Esophagus (tissue), 2 donors: ENCODE results near the gene FOXN4. TPM values are rescaled to one million over a fixed set of nuclear protein-coding genes. Genes with fewer than 3 reads are reported as not detected.
"Not testable (repeated sequence)": the region's sequence is repeated elsewhere in the genome, so short reads cannot be mapped to it uniquely, and the experiment has no call there.

Source experiments
- H3K27ac ChIP-seq, 2 donors: one replicate each; pipeline ENCODE4 v1.5.1; 2013; ENCODE audit warnings: low read depth in 2 of 2, mild to moderate bottlenecking in 2 of 2, inconsistent platforms in 1 of 2, low read length in 1 of 2, moderate library complexity in 1 of 2
- H3K27me3 ChIP-seq, 2 donors: one replicate each; pipeline ENCODE4 v1.6.1; 2013; ENCODE audit warnings: low read length in 2 of 2, control low read depth in 1 of 2, mild to moderate bottlenecking in 1 of 2; ENCODE audit not compliant: insufficient read depth in 2 of 2, control insufficient read depth in 1 of 2
- H3K36me3 ChIP-seq, 2 donors: one replicate each; pipeline ENCODE4 v1.6.1; 2013; ENCODE audit warnings: low read length in 1 of 2; ENCODE audit not compliant: control insufficient read depth in 2 of 2, insufficient read depth in 2 of 2
- H3K4me1 ChIP-seq, 2 donors: one replicate each; pipeline ENCODE4 v1.6.1; 2013; ENCODE audit warnings: low read length in 1 of 2; ENCODE audit not compliant: control insufficient read depth in 2 of 2, insufficient read depth in 2 of 2
- H3K4me3 ChIP-seq, 2 donors: one replicate each; pipeline ENCODE4 v1.5.1; 2013; ENCODE audit warnings: low read length in 2 of 2, mild to moderate bottlenecking in 2 of 2, low read depth in 1 of 2, moderate library complexity in 1 of 2
- H3K9me3 ChIP-seq, 2 donors: one replicate each; pipeline ENCODE4 v1.6.1; 2013; ENCODE audit warnings: mild to moderate bottlenecking in 2 of 2, low read depth in 1 of 2, low read length in 1 of 2, moderate library complexity in 1 of 2; ENCODE audit not compliant: control insufficient read depth in 2 of 2, insufficient read depth in 1 of 2
- WGBS, 2 donors: extraction: QIAGEN DNeasy Blood & Tissue Kit; methylation state at CpG; one replicate each; pipeline ENCODE4 v1.1.7; 2013; 5-methylcytosine and 5-hydroxymethylcytosine counted together
- polyA plus RNA-seq, 2 donors: library from polyadenylated mRNA; stranded (reverse); fragments of 200-250 nt; gene quantifications; one replicate each; pipeline ENCODE4 v1.2.3, GENCODE V29; 2013
- donor health status: healthy with polysubstance abuse.
- donor health status: Bipolar disorder and iron deficiency.

Gene FOXN4
- polyA plus RNA-seq, 2 donors: not detected

DNA sequence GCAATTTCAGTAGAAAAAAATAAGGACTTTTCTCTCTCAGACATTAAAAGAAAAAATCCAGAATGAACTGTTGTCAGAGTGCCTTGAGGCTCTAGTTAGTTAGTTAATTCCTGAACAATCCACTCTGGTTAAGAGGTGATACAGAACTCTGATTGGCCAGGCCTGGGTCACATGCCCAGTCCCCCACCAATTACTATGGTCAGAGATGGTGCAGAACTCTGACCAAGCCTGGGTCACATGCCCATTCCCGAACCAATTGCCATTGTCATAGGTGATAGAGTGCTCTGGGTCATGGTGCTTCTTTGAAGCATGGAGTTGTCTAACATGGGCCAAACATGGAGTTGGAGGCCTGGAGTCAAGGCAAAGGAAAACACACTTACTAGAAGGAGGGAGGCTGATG lies 27.5 kb upstream of the FOXN4 start:
- H3K9me3 ChIP-seq: no peaks in the 10 kb centered on the region
- no peaks in the 10 kb centered on the region for H3K27me3 ChIP-seq
- no peak overlapping the region for H3K4me3 ChIP-seq
- H3K36me3 ChIP-seq: no peaks in the 10 kb centered on the region
- WGBS, 2 donors: 84 to 85% methylated on average over 1 of the region's 1 CpG
- no peak overlapping the region for H3K27ac ChIP-seq
- no peaks in the 10 kb centered on the region for H3K4me1 ChIP-seq

DNA sequence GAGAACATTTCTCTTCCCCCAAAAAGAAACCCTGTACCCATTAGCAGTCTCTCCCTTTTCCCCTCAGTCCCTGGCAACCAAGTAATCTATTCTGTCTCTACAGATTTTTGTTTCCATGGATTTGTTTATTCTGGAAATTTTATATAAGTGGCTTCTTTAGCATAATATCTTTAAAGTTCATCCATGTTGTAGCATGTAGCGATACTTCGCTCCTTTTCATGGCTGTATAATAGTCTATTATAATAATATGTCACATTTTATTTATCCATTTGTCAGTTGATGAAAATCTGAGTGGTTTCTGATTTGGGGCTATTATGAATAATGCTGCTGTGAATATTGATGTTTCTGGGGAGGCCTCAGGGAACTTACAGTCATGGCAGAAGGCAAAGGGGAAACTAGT lies 25.8 kb upstream of the FOXN4 start:
- 91 to 97% methylated on average over 2 of the region's 2 CpGs for WGBS, 2 donors
- Histone ChIP-seq H3K36me3 (no peaks in the 10 kb centered on the region), H3K27me3 (no peaks in the 10 kb centered on the region), H3K27ac (no peak overlapping the region), H3K4me3 (no peak overlapping the region), H3K9me3 (no peaks in the 10 kb centered on the region), H3K4me1 (no peaks in the 10 kb centered on the region)

- Histone ChIP-seq H3K9me3 (no peaks in the 10 kb centered on the region), H3K36me3 (no peaks in the 10 kb centered on the region), H3K27me3 (no peaks in the 10 kb centered on the region), H3K4me1 (no peaks in the 10 kb centered on the region), H3K4me3 (no peak overlapping the region), H3K27ac (no peak overlapping the region)
- WGBS, 2 donors: 54 to 59% methylated on average over 7 of the region's 7 CpGs
Observed at GRCh38 chr12:109331301-109331952, 22.3 kb upstream of the FOXN4 start.

DNA sequence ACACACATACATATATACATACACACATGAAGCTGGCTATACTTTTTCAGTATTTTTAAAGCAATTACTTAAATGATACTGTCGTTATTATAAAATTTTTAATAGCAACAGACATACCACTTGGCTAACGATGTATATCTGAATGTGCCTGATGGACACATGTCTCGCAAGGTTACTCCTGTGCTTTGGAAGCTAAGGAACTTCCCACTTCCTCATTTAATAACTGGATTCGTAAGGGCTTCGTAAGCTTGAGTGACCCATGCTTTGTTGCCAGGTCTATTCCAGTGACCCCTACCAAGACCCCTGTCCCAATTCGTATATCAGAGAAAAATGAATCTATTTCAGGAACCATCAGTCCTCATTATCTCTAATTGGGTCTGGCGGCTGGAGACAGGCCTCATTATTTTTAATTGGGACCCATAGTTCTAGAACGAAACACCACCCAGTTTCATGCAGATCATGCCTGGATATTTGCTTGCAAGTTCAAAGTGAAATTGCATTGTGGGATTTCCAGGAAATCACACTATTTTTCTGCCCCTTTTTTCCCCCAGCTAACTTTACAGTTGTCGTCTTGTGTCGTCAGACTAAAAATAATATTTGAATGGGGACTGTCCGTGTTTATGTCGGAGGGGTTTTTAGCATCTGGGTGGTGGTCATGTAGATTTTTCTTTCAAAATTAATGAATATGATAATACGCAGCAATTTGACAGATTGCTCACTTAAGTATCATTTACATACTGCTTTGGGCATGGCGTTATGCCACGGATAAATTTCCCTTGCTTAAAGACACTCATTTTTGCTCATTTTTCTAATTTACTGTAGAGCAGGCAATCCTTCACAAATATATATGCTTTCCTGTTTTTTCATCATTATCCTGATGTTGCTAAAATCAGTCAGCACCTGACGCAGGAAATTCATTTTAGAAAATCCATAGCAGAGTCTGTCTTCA lies 21.5 kb upstream of the FOXN4 start:
- Histone ChIP-seq H3K27me3 (no peaks in the 10 kb centered on the region), H3K4me1 (no peaks in the 10 kb centered on the region), H3K4me3 (no peak overlapping the region), H3K9me3 (no peaks in the 10 kb centered on the region), H3K27ac (no peak overlapping the region), H3K36me3 (no peaks in the 10 kb centered on the region)
- WGBS, 2 donors: 86 to 88% methylated on average over 16 of the region's 16 CpGs

DNA sequence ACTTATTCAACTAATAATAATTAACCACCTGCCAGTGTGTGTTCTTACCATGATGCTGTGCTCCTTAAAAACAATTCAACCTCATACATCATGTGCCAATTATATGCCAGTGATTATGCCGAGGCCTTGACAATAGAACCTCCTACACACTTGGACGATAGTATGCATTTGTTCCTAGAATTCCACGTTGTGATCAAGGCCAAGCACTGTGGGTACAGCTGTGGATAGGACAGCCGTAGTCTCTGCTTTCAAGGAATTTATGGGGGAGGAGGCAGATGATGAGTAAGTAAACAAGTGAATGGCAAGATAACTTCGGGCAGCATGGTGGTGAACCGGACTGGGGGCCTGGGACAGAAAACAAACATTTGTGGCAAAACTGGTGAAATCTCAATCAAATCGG lies 20.6 kb upstream of the FOXN4 start:
- Histone ChIP-seq H3K27me3 (no peaks in the 10 kb centered on the region), H3K4me3 (no peak overlapping the region), H3K27ac (no peak overlapping the region), H3K36me3 (no peaks in the 10 kb centered on the region), H3K4me1 (no peaks in the 10 kb centered on the region), H3K9me3 (no peaks in the 10 kb centered on the region)
- 50 to 52% methylated on average over 7 of the region's 7 CpGs for WGBS, 2 donors

DNA sequence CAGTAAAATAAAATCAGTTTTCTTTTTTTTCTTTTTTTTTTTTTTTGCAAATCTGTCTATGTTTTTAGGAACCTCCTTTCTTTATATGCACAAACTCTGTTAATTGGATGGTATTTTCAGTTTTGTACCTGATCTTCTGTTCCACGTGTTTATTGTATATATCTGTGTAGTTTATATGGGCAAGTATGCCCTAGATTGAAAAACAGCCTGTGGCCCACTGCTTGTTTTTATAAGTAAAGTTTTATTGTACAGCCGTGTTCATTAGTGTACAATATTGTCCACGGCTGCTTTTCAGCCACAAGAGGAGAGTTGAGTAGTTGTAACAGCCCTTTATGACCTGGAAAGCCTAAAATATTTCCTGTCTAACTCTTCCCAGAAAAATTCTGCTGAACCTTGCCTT lies 19.9 kb upstream of the FOXN4 start:
- WGBS, 2 donors: 82 to 87% methylated on average over 3 of the region's 3 CpGs
- Histone ChIP-seq H3K4me1 (no peaks in the 10 kb centered on the region), H3K36me3 (no peaks in the 10 kb centered on the region), H3K9me3 (no peaks in the 10 kb centered on the region), H3K27me3 (no peaks in the 10 kb centered on the region), H3K4me3 (no peak overlapping the region), H3K27ac (no peak overlapping the region)

DNA sequence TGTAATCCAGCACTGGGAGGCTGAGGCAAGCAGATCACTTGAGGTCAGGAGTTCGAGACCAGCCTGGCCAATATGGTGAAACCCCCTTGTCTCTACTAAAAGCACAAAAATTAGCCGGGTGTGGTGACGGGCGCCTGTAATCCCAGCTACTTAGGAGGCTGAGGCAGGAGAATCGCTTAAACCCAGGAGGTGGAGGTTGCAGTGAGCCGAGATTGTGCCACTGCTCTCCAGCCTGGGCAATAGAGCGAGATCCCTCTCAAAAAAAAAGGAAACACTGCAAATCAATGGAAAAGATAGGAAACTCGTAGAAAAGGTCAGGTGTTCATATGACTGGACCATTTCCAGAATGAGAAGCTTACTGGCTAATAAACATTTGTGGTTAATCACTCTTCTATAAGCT lies 12.2 kb upstream of the FOXN4 start:
- 87% methylated on average over 8 of the region's 8 CpGs for WGBS, 2 donors
- H3K27me3 ChIP-seq, H3K9me3 ChIP-seq, H3K36me3 ChIP-seq, H3K4me1 ChIP-seq, H3K4me3 ChIP-seq, H3K27ac ChIP-seq: not testable (repeated sequence)

GRCh38 chr12:109310247-109311125 lies 1.4 kb upstream of the FOXN4 start:
- H3K27ac ChIP-seq: no peak overlapping the region
- 7 to 8% methylated on average over 33 of the region's 33 CpGs for WGBS, 2 donors
- H3K4me3 ChIP-seq: peak overlapping the region; percentile 27 to 52
- H3K36me3 ChIP-seq: no peaks in the 10 kb centered on the region
- no peaks in the 10 kb centered on the region for H3K9me3 ChIP-seq
- peaks cover 3 to 6% of the 10 kb centered on the region in 2 donors for H3K4me1 ChIP-seq
- peaks cover 0 to 2% of the 10 kb centered on the region in 2 donors for H3K27me3 ChIP-seq
